Stomach (tissue), 19 donors: ENCODE measurements around the gene HSPB6. TPM values are rescaled to one million over a fixed set of nuclear protein-coding genes. Genes with fewer than 3 reads are reported as not detected.

Source experiments
- DNase-seq, 2 donors: peaks; one replicate each; pipeline versions ENCODE4 v3.0.0 to v3.0.0-alpha.2; 2013 to 2019
- H3K27ac ChIP-seq, 5 donors: fragments of 200-600 bp in 4 of 5; sonication (generic) in 4 of 5; one replicate each; pipeline ENCODE4 v1.5.1; 2013 to 2019; ENCODE audit warnings: mild to moderate bottlenecking in 1 of 5, moderate library complexity in 1 of 5
- H3K27me3 ChIP-seq, 3 donors: fragments of 200-600 bp; sonication (generic); one replicate each; pipeline ENCODE4 v1.5.1; 2017 to 2019; ENCODE audit warnings: mixed run types in 1 of 3
- H3K36me3 ChIP-seq, 4 donors: fragments of 200-600 bp; sonication (generic); 1 replicate in 3 of 4; 2 replicates in 1 of 4; pipeline ENCODE4 v1.5.1; 2016 to 2019
- H3K4me1 ChIP-seq, 4 donors: fragments of 200-600 bp; sonication (generic); one replicate each; pipeline ENCODE4 v1.5.1; 2016 to 2019
- H3K4me3 ChIP-seq, 4 donors: fragments of 200-600 bp; sonication (generic) in 3 of 4; one replicate each; pipeline ENCODE4 v1.5.1; 2016 to 2019; ENCODE audit warnings: mild to moderate bottlenecking in 1 of 4
- H3K9me3 ChIP-seq, 4 donors: fragments of 200-600 bp; sonication (generic); one replicate each; pipeline ENCODE4 v1.5.1; 2016 to 2019
- EP300 ChIP-seq: sonication (generic); formaldehyde crosslinking; IDR thresholded peaks from one replicate; pipeline ENCODE4 v1.6.1; 2017; ENCODE audit warnings: antibody characterized with exemption
- POLR2A ChIP-seq, 4 donors: fragments of 450-650 bp; IDR thresholded peaks; one replicate each; pipeline ENCODE4 v1.6.1; 2016; ENCODE audit warnings: antibody characterized with exemption in 4 of 4, control low read depth in 2 of 4, mild to moderate bottlenecking in 1 of 4, moderate library complexity in 1 of 4
- POLR2AphosphoS5 ChIP-seq, 3 donors: sonication (generic); formaldehyde crosslinking; IDR thresholded peaks; one replicate each; pipeline ENCODE4 v1.6.1; 2016; ENCODE audit warnings: antibody characterized with exemption in 3 of 3
- WGBS, 5 donors: extraction: QIAGEN DNeasy Blood & Tissue Kit in 3 of 5; methylation state at CpG; one replicate each; pipeline versions ENCODE4 v1.1.5 to v1.1.7; 2013 to 2018; 5-methylcytosine and 5-hydroxymethylcytosine counted together
- intact Hi-C: fragments of 100-400 bp; cut with DNase I; formaldehyde crosslinking; loops from one replicate; pipeline ENCODE4 v1.15.1; 2023; ENCODE audit warnings: low total_unique reads
- long read RNA-seq, 10 donors: transcript quantifications; one replicate each; lab custom pipeline, GENCODE V29; 2026
- polyA plus RNA-seq, 3 donors: library from polyadenylated mRNA; stranded (reverse); fragments of 200-250 nt; gene quantifications; one replicate each; pipeline ENCODE4 v1.2.3, GENCODE V29; 2013
- total RNA-seq, 5 donors: library from RNA; depleted of rRNA; stranded (reverse); fragments of >200 nt; gene quantifications; one replicate each; pipeline versions ENCODE4 v1.1.0 to v1.2.3, GENCODE V29; 2014 to 2016
- TF ChIP-seq, protein P1 (sequence below), 7 experiments: fragments of 450-650 bp in 4 of 7; fragments of 200-600 bp in 3 of 7; sonication (generic) in 3 of 7; IDR thresholded peaks; one replicate each; pipeline ENCODE4 v1.5.1; 2016 to 2019; ENCODE audit warnings: antibody characterized with exemption in 7 of 7, control low read depth in 2 of 7, mild to moderate bottlenecking in 1 of 7
- donor health status: healthy with polysubstance abuse.
- donor health status: Bipolar disorder and iron deficiency.
- donor health status: healthy.

Gene HSPB6, protein sequence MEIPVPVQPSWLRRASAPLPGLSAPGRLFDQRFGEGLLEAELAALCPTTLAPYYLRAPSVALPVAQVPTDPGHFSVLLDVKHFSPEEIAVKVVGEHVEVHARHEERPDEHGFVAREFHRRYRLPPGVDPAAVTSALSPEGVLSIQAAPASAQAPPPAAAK
- total RNA-seq (100 to 1,000 TPM in 3 of 5 donors, 10 to 100 TPM in 2; 25.0 to 492 (median 209) TPM), polyA plus RNA-seq (10 to 100 TPM; 45.0 to 84.9 (median 71.5) TPM)
- long read RNA-seq, donor 1, transcript HSPB6-201 (3 exons, 1,457 nt) = major isoform, 85 of 87 reads
- long read RNA-seq, donor 1, partial matches to known transcripts = 0 of 87 reads
- long read RNA-seq, donor 1, other reads (novel, unspliced or antisense) = 0 of 87 reads
- long read RNA-seq, donor 2, transcript HSPB6-201 (3 exons, 1,457 nt) = major isoform, 81 of 82 reads
- long read RNA-seq, donor 2, partial matches to known transcripts = 0 of 82 reads
- long read RNA-seq, donor 2, other reads (novel, unspliced or antisense) = 0 of 82 reads
- long read RNA-seq, donor 3, transcript HSPB6-201 (3 exons, 1,457 nt) = major isoform, 34 of 36 reads
- long read RNA-seq, donor 3, partial matches to known transcripts = 0 of 36 reads
- long read RNA-seq, donor 3, other reads (novel, unspliced or antisense) = 0 of 36 reads
- long read RNA-seq, donor 4, transcript HSPB6-201 (3 exons, 1,457 nt) = major isoform, 13 of 15 reads
- long read RNA-seq, donor 4, partial matches to known transcripts = 0 of 15 reads
- long read RNA-seq, donor 4, other reads (novel, unspliced or antisense) = 0 of 15 reads
- long read RNA-seq, donor 5, transcript HSPB6-201 (3 exons, 1,457 nt) = major isoform, 164 of 164 reads
- long read RNA-seq, donor 5, partial matches to known transcripts = 0 of 164 reads
- long read RNA-seq, donor 5, other reads (novel, unspliced or antisense) = 0 of 164 reads
- long read RNA-seq, donor 6, transcript HSPB6-201 (3 exons, 1,457 nt) = major isoform, 107 of 111 reads
- long read RNA-seq, donor 6, partial matches to known transcripts = 0 of 111 reads
- long read RNA-seq, donor 6, other reads (novel, unspliced or antisense) = 0 of 111 reads
- long read RNA-seq, donor 7, transcript HSPB6-201 (3 exons, 1,457 nt) = major isoform, 182 of 193 reads
- long read RNA-seq, donor 7, partial matches to known transcripts = 11 of 193 reads
- long read RNA-seq, donor 7, other reads (novel, unspliced or antisense) = 0 of 193 reads
- long read RNA-seq, donor 8, transcript HSPB6-201 (3 exons, 1,457 nt) = major isoform, 50 of 51 reads
- long read RNA-seq, donor 8, partial matches to known transcripts = 0 of 51 reads
- long read RNA-seq, donor 8, other reads (novel, unspliced or antisense) = 0 of 51 reads
- long read RNA-seq, donor 9, transcript HSPB6-201 (3 exons, 1,457 nt) = major isoform, 76 of 83 reads
- long read RNA-seq, donor 9, transcript HSPB6-202 (2 exons, 711 nt) = minor isoform, 7 of 83 reads
- long read RNA-seq, donor 9, partial matches to known transcripts = 0 of 83 reads
- long read RNA-seq, donor 9, other reads (novel, unspliced or antisense) = 0 of 83 reads
- long read RNA-seq, donor 10, transcript HSPB6-201 (3 exons, 1,457 nt) = major isoform, 12 of 12 reads
- long read RNA-seq, donor 10, partial matches to known transcripts = 0 of 12 reads
- long read RNA-seq, donor 10, other reads (novel, unspliced or antisense) = 0 of 12 reads

DNA sequence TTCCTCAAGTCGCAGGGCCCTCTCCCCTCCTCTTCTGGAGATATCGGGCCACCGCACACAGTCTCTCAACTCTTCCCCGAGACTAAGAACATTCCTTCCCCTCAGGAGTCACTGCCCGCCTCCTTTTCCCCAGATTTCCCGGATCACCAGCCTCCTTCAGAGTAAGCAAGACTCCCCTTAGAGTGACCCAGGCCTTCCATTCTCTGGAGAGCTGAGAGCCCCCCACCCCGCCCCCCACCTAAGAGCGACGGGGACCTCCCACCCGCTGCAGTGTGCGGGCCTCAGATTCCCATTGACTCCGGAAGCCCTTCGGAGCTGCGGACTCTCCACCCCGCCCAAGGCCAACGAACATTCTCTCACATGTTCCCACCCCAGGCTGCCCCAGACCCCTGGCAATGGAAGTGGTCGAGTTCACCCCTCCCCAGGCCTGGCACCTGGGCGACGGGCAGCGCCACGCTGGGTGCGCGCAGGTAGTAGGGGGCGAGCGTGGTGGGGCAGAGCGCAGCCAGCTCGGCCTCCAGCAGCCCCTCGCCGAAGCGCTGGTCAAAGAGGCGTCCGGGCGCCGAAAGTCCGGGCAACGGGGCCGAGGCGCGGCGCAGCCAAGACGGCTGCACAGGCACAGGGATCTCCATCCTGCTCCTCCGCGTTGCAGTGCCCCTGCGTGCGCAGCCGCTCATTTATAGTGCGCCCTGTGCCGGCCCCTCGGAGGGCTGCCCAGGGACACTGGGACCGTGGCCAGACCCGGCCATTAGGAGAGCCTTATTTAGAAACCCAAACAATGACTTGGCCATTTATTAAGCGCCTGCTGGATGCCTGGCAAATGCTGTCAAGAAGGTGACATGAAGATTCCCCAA lies at the start of gene HSPB6:
Gene HSPB6, minus strand, starts transcription at position 653 of the 854 bp plus-strand sequence. Its CDS starts 21 bp downstream, at position 632.
- Histone ChIP-seq H3K9me3 (no peaks in the 10 kb centered on the region), H3K27ac (peak within 1 kb of the TSS; percentile 72 to 99 (median 98)), H3K4me3 (peak within 1 kb of the TSS; percentile 74 to 90 (median 86)), H3K36me3 (peaks cover 16 to 47% (median 37%) of the 10 kb centered on the region in 4 donors), H3K4me1 (peaks cover 40 to 62% (median 49%) of the 10 kb centered on the region in 4 donors), H3K27me3 (peaks cover 0 to 16% (median 0%) of the 10 kb centered on the region in 3 donors)
- DNase-seq = peak; percentile 35 to 89
- TF ChIP-seq POLR2AphosphoS5 (IDR thresholded peaks at IDR 0.05) = peak; percentile 86 to 94 (median 90)
- TF ChIP-seq POLR2A (IDR thresholded peaks at IDR 0.05) = peak in 1 of 4 donors; percentile 21
- no peak for TF ChIP-seq EP300
- TF ChIP-seq, protein P1, sequence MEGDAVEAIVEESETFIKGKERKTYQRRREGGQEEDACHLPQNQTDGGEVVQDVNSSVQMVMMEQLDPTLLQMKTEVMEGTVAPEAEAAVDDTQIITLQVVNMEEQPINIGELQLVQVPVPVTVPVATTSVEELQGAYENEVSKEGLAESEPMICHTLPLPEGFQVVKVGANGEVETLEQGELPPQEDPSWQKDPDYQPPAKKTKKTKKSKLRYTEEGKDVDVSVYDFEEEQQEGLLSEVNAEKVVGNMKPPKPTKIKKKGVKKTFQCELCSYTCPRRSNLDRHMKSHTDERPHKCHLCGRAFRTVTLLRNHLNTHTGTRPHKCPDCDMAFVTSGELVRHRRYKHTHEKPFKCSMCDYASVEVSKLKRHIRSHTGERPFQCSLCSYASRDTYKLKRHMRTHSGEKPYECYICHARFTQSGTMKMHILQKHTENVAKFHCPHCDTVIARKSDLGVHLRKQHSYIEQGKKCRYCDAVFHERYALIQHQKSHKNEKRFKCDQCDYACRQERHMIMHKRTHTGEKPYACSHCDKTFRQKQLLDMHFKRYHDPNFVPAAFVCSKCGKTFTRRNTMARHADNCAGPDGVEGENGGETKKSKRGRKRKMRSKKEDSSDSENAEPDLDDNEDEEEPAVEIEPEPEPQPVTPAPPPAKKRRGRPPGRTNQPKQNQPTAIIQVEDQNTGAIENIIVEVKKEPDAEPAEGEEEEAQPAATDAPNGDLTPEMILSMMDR (IDR thresholded peaks at IDR 0.05) = no peak
- intact Hi-C loops = no loop called here
- WGBS, 5 donors = 6 to 13% (median 9%) methylated on average over 12 to 52 of the region's 52 CpGs

DNA sequence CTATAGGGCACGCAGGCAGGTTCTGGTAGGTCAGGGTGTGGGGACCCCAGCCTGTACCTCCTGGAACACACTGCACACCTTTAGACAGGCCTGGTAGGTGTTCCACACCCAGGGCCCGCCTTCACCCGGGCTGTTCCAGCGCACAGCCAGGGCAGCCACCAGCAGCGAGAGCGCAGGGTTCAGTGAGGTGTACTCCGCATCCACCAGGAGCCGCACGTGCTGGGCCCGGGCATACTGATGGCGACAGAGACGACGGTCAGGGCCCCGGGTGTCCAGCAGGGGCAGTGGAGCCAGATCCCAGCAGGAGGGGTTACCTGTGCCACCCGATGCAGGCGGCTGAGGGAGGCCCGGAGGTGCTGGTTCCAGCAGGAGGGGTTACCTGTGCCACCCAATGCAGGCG lies 49.8 kb upstream of the HSPB6 start:
- DNase-seq = no peak
- intact Hi-C loops = no loop called here
- TF ChIP-seq EP300 (no peak), POLR2AphosphoS5 (IDR thresholded peaks at IDR 0.05) (no peak), POLR2A (IDR thresholded peaks at IDR 0.05) (no peak)
- TF ChIP-seq, protein P1 (IDR thresholded peaks at IDR 0.05) = no peak
- no peaks in the 10 kb centered on the region for H3K9me3 ChIP-seq
- WGBS, 5 donors = 80 to 87% (median 83%) methylated on average over 13 to 18 of the region's 18 CpGs
- H3K27me3 ChIP-seq = peaks cover 0 to 50% (median 0%) of the 10 kb centered on the region in 3 donors
- H3K27ac ChIP-seq = no peak overlapping the region
- no peak overlapping the region for H3K4me3 ChIP-seq
- H3K36me3 ChIP-seq = no peaks in the 10 kb centered on the region
- no peaks in the 10 kb centered on the region for H3K4me1 ChIP-seq

DNA sequence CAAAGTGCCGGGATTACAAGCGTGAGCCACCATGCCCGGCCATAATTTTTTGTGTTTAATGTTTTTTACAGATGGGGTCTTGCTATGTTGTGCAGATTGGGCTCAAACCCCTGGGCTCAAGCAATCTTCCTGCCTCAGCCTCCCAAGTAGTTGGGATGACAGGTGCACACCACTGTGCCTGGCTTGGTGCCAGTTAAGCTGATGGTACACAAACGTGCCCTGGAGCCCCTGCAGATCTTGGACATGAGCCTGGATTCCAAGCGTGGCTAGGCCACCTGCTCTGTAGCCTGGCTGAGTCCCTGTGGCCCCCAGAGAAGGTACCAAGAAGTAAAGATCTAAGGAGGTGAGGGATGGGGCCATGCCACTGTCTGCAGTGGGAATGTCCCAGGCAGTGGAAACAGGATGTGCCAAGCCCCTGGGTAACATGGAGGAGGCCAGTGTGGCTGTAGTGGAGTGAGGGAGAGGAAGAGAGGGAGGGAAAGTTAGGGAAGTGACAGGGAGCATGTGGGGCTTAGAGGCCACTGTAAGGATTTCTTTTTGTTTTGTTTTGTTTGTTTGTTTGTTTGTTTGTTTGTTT lies 48.8 kb upstream of the HSPB6 start:
- TF ChIP-seq POLR2AphosphoS5 (IDR thresholded peaks at IDR 0.05) (no peak), EP300 (no peak), POLR2A (IDR thresholded peaks at IDR 0.05) (no peak)
- TF ChIP-seq, protein P1 (IDR thresholded peaks at IDR 0.05) = no peak
- Histone ChIP-seq H3K4me1 (no peaks in the 10 kb centered on the region), H3K36me3 (no peaks in the 10 kb centered on the region), H3K4me3 (no peak overlapping the region), H3K27me3 (peaks cover 0 to 44% (median 0%) of the 10 kb centered on the region in 3 donors), H3K27ac (no peak overlapping the region), H3K9me3 (no peaks in the 10 kb centered on the region)
- intact Hi-C loops = no loop called here
- WGBS, 5 donors = 59 to 77% (median 63%) methylated on average over 3 to 5 of the region's 5 CpGs
- DNase-seq = no peak
